ENCODE measurements around the gene LDB2.

- TF ChIP-seq PKNOX1 (IDR thresholded peaks at IDR 0.05) = no peak
- no peak for TF ChIP-seq FOXM1 (IDR thresholded peaks at IDR 0.05; ENCODE audit: borderline replicate concordance)
- no peak for TF ChIP-seq SUZ12 (IDR thresholded peaks at IDR 0.05)
- no peak for TF ChIP-seq FOXA1 (IDR thresholded peaks at IDR 0.05)
- no peak for TF ChIP-seq SP1 (IDR thresholded peaks at IDR 0.05)
These were observed 41.0 kb downstream of the LDB2 start for GRCh38 chr4:16857425-16857824.
